DOHH2 (cell line): Measurements from ENCODE around the gene GALNT17.

Source experiments
- H3F3A ChIP-seq: fragments of 200-600 bp; sonication (generic), shearing (Covaris generic); 2 replicates; pipeline ENCODE4 v1.6.0; 2016; ENCODE audit warnings: antibody characterized with exemption, mild to moderate bottlenecking; ENCODE audit not compliant: control insufficient read depth, insufficient read depth
- H3K27ac ChIP-seq: fragments of 200-600 bp; sonication (generic); 2 replicates; pipeline ENCODE4 v1.5.1; 2014; ENCODE audit warnings: low read depth, mild to moderate bottlenecking, low read length, moderate library complexity
- H3K27me3 ChIP-seq: fragments of 200-600 bp; sonication (generic); 2 replicates; pipeline ENCODE4 v1.6.1; 2014; ENCODE audit warnings: mild to moderate bottlenecking, low read length, mixed read lengths; ENCODE audit not compliant: control insufficient read depth
- H3K36me3 ChIP-seq: fragments of 200-600 bp; sonication (generic); 2 replicates; pipeline ENCODE4 v1.6.1; 2014; ENCODE audit warnings: mild to moderate bottlenecking, low read length, moderate library complexity, mixed read lengths; ENCODE audit not compliant: control insufficient read depth
- H3K4me1 ChIP-seq: fragments of 200-600 bp; sonication (generic); 2 replicates; pipeline ENCODE4 v1.6.1; 2014; ENCODE audit warnings: mild to moderate bottlenecking, low read length, mixed read lengths; ENCODE audit not compliant: control insufficient read depth
- H3K4me2 ChIP-seq: fragments of 200-600 bp; sonication (generic); 2 replicates; pipeline ENCODE4 v1.6.0; 2014; ENCODE audit warnings: mild to moderate bottlenecking, low read length, moderate library complexity
- H3K4me3 ChIP-seq: fragments of 200-600 bp; sonication (generic); 2 replicates; pipeline ENCODE4 v1.5.1; 2014; ENCODE audit warnings: mild to moderate bottlenecking, low read length, mixed read lengths
- H3K79me2 ChIP-seq: fragments of 200-600 bp; sonication (generic); 2 replicates; pipeline ENCODE4 v1.6.1; 2014; ENCODE audit warnings: mild to moderate bottlenecking, low read length, mixed read lengths; ENCODE audit not compliant: control insufficient read depth
- H3K9me2 ChIP-seq: fragments of 200-600 bp; sonication (generic); replicated peaks from 2 replicates; pipeline ENCODE4 v1.6.1; 2014; ENCODE audit warnings: mild to moderate bottlenecking, low read length, mixed read lengths; ENCODE audit not compliant: control insufficient read depth
- H3K9me3 ChIP-seq: fragments of 200-600 bp; sonication (generic); 2 replicates; pipeline ENCODE4 v1.6.1; 2014; ENCODE audit warnings: antibody characterized with exemption, low read length, mixed read lengths; ENCODE audit not compliant: control insufficient read depth, insufficient read depth
- H4K20me1 ChIP-seq: fragments of 200-600 bp; sonication (generic); 2 replicates; pipeline ENCODE4 v1.6.0; 2014; ENCODE audit warnings: low read depth, mild to moderate bottlenecking, antibody characterized with exemption, low read length, moderate library complexity; ENCODE audit not compliant: control insufficient read depth, insufficient read depth
- CTCF ChIP-seq: fragments of 200-600 bp; sonication (generic); IDR thresholded peaks from one replicate; pipeline ENCODE4 v1.5.1; 2014; ENCODE audit warnings: antibody characterized with exemption, mild to moderate bottlenecking, low read depth, low read length; ENCODE audit not compliant: poor library complexity, severe bottlenecking
- EZH2phosphoT487 ChIP-seq: fragments of 200-600 bp; sonication (generic); IDR thresholded peaks from 2 replicates; pipeline ENCODE4 v1.6.1; 2017; ENCODE audit warnings: borderline replicate concordance, mild to moderate bottlenecking, antibody characterized with exemption, low read length, moderate library complexity, mixed read lengths

GALNT17 gene

GRCh38 chr7:71491336-71491735, 359.4 kb downstream of the GALNT17 start:
- no peak overlapping the region for H3K27ac ChIP-seq
- no peaks in the 10 kb centered on the region for H3K36me3 ChIP-seq
- H3K4me3 ChIP-seq, result no peak overlapping the region
- TF ChIP-seq CTCF, result no peak
- no peaks in the 10 kb centered on the region for H3K9me2 ChIP-seq
- no peaks in the 10 kb centered on the region for H3K79me2 ChIP-seq
- H3K4me2 ChIP-seq, result no peak overlapping the region
- H3K27me3 ChIP-seq, result no peaks in the 10 kb centered on the region
- no peaks in the 10 kb centered on the region for H3K4me1 ChIP-seq
- H3K9me3 ChIP-seq, result peaks cover 7% of the 10 kb centered on the region; the same call in 1 of the 2 replicates
- no peaks in the 10 kb centered on the region for H3F3A ChIP-seq
- no peaks in the 10 kb centered on the region for H4K20me1 ChIP-seq

- no peak for TF ChIP-seq CTCF
- TF ChIP-seq EZH2phosphoT487, result no peak
- no peaks in the 10 kb centered on the region for H3K79me2 ChIP-seq
- peaks cover 5% of the 10 kb centered on the region; the same call in 1 of the 2 replicates for H3K9me3 ChIP-seq
- H3K27me3 ChIP-seq, result no peaks in the 10 kb centered on the region
- H4K20me1 ChIP-seq, result no peaks in the 10 kb centered on the region
- H3K9me2 ChIP-seq, result no peaks in the 10 kb centered on the region
- H3F3A ChIP-seq, result no peaks in the 10 kb centered on the region
- H3K4me2 ChIP-seq, result no peak overlapping the region
- no peaks in the 10 kb centered on the region for H3K36me3 ChIP-seq
- no peaks in the 10 kb centered on the region for H3K4me1 ChIP-seq
- H3K27ac ChIP-seq, result no peak overlapping the region
- H3K4me3 ChIP-seq, result no peak overlapping the region
Measured at GRCh38 chr7:71495828-71496227, 363.9 kb downstream of the GALNT17 start.

DNA sequence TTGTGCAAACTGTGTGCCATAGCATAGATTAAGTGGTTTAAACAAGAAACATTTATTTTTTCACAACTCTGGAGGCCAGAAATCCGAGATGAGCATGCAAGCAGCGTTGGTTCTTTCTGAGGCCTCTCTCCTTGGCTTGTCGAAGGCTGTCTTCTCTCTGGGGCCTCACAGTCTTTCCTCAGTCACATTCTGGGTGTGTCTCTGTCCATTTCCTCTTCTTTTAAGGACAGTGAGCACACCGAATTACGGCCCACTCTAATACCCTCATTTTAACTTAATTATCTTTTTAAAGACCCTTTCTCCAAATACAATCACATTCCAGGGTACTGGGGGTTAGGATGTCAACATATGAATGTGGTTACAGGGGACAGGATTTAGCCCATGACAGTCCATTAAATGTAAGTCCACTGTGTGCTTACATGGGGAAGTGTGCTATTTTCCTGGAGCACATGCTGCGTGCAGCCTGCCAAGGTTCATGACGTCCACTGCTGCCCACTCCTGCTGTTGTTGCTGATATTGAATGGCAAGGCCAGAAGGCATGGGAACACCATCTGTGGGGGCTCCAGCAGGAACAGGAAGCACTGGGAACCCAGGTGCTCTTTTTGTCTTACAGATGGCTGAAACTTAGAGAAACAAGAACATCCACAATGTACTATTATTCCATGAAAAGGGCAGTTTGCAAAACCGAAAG, 365.5 kb downstream of the GALNT17 start:
- Histone ChIP-seq H3K79me2 (no peaks in the 10 kb centered on the region), H3K4me3 (no peak overlapping the region), H3K27ac (no peak overlapping the region), H3K9me2 (no peaks in the 10 kb centered on the region), H3K9me3 (no peaks in the 10 kb centered on the region), H3K4me1 (no peaks in the 10 kb centered on the region), H3K4me2 (no peak overlapping the region), H3K36me3 (no peaks in the 10 kb centered on the region), H3K27me3 (no peaks in the 10 kb centered on the region), H4K20me1 (no peaks in the 10 kb centered on the region), H3F3A (no peaks in the 10 kb centered on the region)
- no peak for TF ChIP-seq EZH2phosphoT487
- no peak for TF ChIP-seq CTCF

DNA sequence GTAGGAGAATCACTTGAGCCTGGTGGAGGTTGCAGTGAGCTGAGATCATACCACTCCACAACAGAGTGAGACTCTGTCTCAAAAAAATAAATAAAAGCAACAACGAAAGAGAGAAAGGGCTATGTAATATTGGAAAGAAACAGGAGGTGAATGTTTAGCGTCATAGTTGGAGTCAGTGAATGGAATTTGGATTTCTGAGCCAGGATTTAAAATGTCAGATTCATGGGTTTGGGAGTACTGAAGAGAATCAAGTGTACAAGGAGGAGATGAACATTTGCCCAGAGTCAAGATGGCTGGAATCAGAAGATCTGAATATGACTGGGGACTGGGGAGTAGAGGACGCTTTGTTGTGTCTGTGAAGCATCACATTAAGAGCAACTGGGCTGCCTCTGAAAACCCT, 366.4 kb downstream of the GALNT17 start:
- no peak overlapping the region for H3K4me2 ChIP-seq
- no peak overlapping the region for H3K4me3 ChIP-seq
- TF ChIP-seq CTCF (no peak), EZH2phosphoT487 (no peak)
- H3K9me3 ChIP-seq, result no peaks in the 10 kb centered on the region
- H3K9me2 ChIP-seq, result no peaks in the 10 kb centered on the region
- no peak overlapping the region for H3K27ac ChIP-seq
- no peaks in the 10 kb centered on the region for H3K4me1 ChIP-seq
- H3K27me3 ChIP-seq, result no peaks in the 10 kb centered on the region
- no peaks in the 10 kb centered on the region for H3K79me2 ChIP-seq
- H3K36me3 ChIP-seq, result no peaks in the 10 kb centered on the region
- H4K20me1 ChIP-seq, result no peaks in the 10 kb centered on the region
- no peaks in the 10 kb centered on the region for H3F3A ChIP-seq
